Iris pigment epithelial cell (primary cell): ENCODE results near the gene MLLT3.
A peak's percentile ranks its signal among the peaks of the same experiment; 100 is the strongest.

ENCODE experiments used
- DNase-seq: peaks from one replicate; pipeline ENCODE4 v3.0.0-alpha.2; 2011; ENCODE audit warnings: low read depth

MLLT3 gene

GRCh38 chr9:20343325-20343724, 279.0 kb downstream of the MLLT3 start:
- no peak for DNase-seq

DNA sequence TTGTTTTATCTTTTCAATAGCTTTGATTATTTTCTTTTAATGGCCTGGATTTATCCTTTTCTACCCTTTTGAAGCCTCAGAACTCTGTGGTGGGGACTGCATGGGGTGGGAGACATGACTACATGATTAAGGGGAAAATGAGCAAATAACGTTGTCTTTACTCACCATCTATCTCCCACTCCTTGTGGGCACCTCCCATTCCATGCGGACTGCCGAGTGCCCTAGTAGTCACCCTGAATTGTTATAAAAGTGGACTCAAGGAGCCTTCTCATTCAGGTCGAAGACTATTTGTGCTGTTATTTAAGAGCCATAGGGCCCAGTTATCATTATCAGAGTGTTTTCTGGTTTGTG, 281.8 kb downstream of the MLLT3 start:
- no peak for DNase-seq

DNA sequence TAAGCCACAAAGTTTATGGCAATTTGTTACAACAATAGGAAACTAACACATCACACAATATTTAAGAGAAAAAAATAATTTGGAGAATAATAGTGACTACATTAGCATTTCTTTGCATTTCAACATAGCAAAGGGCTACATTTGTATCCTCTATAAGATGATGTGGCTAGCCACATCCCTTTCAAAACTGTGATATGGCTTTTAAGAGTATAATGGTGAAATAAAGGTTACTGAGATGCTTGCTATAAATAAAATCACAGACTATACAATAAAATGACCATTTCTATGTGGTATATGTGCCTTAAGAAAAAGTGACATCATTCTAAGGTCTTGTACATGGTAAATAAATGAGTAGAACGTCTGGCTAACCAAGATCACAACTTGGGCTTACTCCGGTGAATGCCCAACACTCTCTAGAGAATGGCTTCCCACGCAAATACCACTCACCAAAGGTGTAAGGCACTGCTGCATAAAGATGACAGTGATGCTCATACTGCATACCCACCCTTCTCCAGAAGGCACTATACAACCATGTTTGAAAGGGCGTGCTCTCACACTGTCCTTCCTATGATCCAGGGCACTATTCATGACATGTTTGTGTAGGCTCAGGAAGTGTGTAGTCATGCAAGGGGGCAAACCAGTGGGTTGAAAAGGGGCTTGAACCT, 286.5 kb downstream of the MLLT3 start:
- DNase-seq, result no peak

DNA sequence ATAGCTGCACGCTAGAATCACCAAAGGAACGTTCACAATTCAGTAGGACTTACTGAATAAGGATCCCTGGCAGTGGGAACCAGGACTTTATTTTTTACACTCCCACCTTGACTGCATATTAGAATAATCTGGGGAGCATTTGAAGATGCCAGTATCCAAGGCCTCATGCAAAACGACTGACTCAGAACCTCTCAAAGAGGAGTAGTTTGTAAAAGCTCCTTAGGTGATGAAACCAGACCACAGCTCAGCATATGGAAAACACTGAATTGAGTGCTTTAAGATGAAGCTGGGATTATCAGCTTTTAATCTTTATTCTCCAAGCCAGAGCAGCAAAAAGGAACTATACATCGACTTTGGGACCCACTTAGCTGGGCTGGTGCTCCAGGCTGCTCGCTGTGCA, 288.3 kb downstream of the MLLT3 start:
- DNase-seq, result peak; percentile 14

GRCh38 chr9:20331095-20331685, 291.1 kb downstream of the MLLT3 start:
- DNase-seq, result no peak

DNA sequence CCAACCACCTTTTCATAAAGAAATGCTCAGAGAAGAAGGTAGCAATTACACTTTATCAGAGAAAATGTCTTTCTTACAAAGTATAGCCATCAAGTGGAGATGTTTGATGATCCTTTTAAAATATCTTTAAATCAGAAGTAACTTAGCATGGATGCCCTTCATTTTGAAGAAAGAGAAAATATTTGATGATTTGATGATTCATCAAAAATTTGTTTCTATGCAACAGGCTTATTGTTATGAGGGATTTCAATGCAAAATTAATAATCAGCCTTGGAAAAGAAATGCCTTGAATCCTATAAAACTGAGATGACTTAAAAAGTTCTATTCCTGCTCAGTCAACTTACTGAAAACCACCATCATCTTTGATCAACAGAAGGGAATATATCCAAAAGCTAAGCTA, 291.6 kb downstream of the MLLT3 start:
- no peak for DNase-seq

GRCh38 chr9:20326516-20326915, 295.8 kb downstream of the MLLT3 start:
- no peak for DNase-seq

DNA sequence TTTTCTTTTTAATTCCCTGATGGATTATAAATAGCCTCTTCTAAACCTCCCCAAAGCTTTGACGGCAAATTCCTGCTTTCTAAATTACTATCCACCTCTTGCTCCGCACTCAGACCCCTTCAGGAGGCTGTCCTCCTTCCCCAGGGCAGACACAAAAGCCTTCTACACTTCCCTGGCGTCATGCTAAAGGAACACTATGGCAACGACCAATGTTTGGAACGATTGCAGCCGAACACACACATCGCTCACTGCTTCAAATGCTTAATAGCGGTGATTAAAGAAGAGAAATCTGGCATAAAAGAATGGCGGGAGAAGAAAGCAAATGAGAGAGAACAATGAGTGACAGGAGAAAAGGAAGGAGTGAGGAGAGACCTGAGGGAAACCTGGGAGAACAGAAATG, 297.3 kb downstream of the MLLT3 start:
- no peak for DNase-seq

DNA sequence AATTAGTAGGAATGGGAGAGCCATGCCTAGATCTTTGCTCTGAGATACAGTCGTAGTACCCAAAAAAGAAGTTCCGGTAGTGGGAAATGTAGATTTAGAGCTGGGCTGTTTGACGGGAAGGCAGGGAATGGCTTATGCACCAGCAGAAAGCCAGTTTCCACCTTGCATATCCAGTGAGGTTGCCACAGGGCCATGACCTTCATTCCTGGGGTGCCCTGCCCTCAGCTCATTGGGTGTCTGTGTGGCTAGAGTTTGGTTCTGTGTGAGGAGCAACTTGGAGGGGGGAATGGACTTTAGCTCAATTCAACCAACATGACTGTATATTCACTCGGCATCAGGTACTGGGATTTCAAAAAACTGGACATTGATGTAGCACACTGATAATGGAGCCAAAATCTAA, 300.1 kb downstream of the MLLT3 start:
- no peak for DNase-seq

DNA sequence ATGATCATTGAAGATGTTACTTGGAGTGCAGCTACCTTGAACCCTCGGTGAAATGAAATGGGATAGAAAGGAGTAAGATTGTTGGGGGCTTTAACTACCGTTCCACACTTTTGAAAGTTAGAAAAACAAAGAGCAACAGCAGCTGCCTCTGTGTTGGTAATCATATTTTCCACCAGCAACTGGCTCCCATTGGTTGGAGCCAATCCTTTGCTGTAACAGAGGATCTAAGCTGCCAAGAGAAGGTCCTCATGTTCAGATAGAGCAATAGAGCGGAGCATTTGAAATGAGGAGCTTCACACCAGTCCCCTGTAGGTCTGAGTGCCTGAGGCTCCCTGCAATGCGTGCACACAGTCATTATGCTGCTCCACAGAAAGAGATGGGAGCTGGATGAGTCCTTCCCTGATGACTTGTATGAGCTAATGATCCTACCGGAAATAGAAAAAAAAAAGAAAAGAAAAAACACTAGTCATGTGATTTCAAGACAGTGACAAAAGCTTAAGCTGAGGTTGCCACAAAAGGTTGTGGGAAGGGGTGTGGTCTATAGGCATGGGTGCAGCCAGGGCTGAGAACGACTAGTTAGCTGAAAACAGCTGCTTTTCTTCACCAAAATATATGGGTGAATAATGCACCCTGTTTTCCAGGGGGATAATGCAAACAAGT, 300.7 kb downstream of the MLLT3 start:
- no peak for DNase-seq

GRCh38 chr9:20320921-20321320, 301.4 kb downstream of the MLLT3 start:
- no peak for DNase-seq

DNA sequence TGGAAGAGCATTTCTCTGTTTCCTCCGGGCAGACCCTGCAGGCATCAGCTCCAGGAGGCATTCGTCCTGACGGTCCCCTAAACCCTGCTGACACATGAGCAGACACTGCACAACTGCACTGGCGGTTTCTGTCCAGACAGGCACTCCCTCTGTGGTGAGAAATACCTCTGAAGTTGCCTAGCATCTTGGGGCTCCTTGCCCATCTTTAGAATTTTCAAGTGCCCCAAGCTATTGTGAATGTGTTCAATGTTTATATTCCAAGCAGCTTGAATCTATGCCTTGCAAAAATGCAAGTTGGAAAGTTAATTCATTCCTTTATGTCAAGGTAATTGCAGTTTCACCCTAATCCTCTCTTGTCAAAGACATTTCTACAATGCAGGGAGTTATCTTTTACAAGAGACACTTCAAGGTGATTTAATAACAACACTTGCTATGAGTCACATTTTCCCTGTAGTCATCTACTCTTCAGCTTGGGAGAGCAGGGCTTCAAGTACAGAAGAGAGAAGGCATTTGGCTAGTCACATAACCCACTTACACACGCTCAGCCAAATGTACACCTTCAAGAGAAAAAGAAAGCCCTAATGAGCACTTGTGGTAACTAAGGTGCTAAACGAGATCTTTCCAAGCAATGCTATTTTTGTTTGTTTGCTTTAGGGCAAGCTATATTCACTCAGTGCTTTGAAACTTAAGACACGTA, 302.5 kb downstream of the MLLT3 start:
- peak; percentile 94 for DNase-seq

GRCh38 chr9:20319241-20319640, 303.1 kb downstream of the MLLT3 start:
- DNase-seq, result peak; percentile 8

- DNase-seq, result no peak
Observed at GRCh38 chr9:20317701-20318100, 304.6 kb downstream of the MLLT3 start.

GRCh38 chr9:20316372-20316771, 305.9 kb downstream of the MLLT3 start:
- no peak for DNase-seq

DNA sequence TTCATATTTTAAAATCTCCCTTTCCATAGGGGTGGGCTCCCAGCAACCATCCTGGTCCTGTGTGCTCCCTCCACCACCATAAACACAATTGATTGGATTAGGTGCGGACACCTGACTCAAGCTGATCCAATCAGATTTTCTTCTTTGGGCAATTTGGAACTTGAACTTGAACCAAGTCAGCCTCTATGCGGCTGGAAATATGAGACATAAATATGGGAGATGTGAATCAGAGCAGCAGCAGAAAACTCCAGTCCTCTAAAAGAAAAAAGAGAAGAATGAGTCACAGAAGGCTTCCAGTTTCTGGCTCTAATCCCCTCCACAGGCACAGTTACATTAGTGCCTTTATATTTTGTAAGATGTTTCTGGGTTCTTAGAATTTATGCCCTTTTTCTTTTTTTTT, 306.6 kb downstream of the MLLT3 start:
- DNase-seq, result peak; percentile 93

GRCh38 chr9:20314981-20315380, 307.3 kb downstream of the MLLT3 start:
- DNase-seq, result no peak

- no peak for DNase-seq
Observed at GRCh38 chr9:20313415-20313814, 308.9 kb downstream of the MLLT3 start.

- DNase-seq, result peak; percentile 52
Observed at GRCh38 chr9:20312732-20313131, 309.6 kb downstream of the MLLT3 start.

DNA sequence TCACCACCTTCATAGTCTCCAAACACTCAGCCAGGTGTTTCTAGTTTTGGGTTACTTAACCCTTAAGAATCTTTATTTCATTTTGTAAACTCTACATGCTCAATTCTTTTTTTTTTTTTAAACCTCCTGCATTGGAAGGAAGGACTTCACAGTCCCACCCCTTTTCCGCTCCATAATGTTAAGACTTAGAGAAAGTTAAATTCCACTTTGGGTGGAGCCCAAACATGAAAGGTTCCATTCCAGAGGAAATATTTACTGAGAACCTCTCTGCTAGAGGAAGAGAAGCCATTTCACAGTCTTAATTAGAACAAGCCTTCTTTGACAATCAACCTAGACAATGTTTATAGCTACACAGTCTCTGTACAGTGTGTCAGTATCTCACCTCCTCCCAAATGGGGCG, 312.3 kb downstream of the MLLT3 start:
- DNase-seq, result no peak

- DNase-seq, result no peak
Observed at GRCh38 chr9:20309124-20309523, 313.2 kb downstream of the MLLT3 start.

DNA sequence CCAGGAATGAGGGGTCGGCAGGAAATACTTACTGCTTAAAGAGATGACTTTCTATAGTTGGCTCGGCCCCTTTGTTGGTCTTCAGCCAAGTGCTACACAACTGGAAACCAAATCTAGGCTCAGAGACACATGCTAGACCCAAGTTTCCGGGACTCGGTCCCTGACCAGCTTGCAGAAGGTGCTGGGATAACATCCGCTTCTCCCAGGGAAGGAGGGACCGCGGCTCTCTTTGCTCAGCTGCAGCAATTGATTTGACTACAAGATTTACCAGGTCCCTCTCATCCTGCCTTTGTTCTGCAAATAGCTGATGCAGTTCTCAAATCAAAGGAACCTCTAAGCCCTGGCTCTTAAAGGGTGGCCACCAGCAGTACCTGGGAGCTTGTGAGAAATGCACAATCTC, 314.7 kb downstream of the MLLT3 start:
- DNase-seq, result no peak

DNA sequence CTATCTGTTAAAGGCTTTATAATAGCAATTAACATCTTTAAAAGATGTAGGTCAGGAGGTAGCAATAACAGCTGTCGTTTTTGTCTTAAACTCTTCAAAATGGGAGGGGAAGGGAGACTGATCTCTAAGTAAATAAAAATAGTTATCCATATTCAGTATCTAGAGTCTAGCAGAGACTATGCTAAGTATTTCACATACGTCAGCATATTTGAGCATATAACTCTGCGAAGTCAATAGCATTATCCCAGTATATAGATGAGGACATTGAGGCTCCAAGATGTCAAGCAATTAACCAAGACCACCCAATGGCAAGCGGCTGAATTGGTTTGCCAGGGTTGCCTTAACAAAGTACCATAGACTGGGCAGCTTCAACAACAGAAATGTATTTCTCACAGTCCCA, 316.8 kb downstream of the MLLT3 start:
- no peak for DNase-seq
